ENCODE measurements around the gene ZBTB42. TPM values are rescaled to one million over a fixed set of nuclear protein-coding genes. Genes with fewer than 3 reads are reported as not detected.
"Not testable (repeated sequence)": the region's sequence is repeated elsewhere in the genome, so short reads cannot be mapped to it uniquely, and the experiment has no call there.

Gene ZBTB42
- polyA plus RNA-seq, 1 donor from 2014 or later, result 1.0 TPM

- H3K27me3 Mint-ChIP-seq, result no peaks in the 10 kb centered on the region
- H3K9me3 Mint-ChIP-seq, result no peaks in the 10 kb centered on the region
- H3K4me3 Mint-ChIP-seq, result peak overlapping the region in 2 of 4 donors; percentile 23 to 48
- no peaks in the 10 kb centered on the region for H3K36me3 Mint-ChIP-seq
- no peak overlapping the region for H3K27ac Mint-ChIP-seq
- H3K4me1 Mint-ChIP-seq, result peaks cover 10 to 17% (median 11%) of the 10 kb centered on the region in 3 donors
These were observed 2.5 kb downstream of the ZBTB42 start for GRCh38 chr14:104803280-104803911.

GRCh38 chr14:104803912-104804410, 3.1 kb downstream of the ZBTB42 start:
- Mint-ChIP-seq H3K36me3 (no peaks in the 10 kb centered on the region), H3K27me3 (no peaks in the 10 kb centered on the region)

GRCh38 chr14:104804481-104805325, 3.8 kb downstream of the ZBTB42 start:
- Mint-ChIP-seq H3K36me3 (no peaks in the 10 kb centered on the region), H3K27ac (peak overlapping the region in 1 of 3 donors; percentile 91), H3K4me3 (peak overlapping the region in 1 of 4 donors; percentile 48), H3K9me3 (no peaks in the 10 kb centered on the region), H3K27me3 (no peaks in the 10 kb centered on the region), H3K4me1 (peaks cover 3 to 8% (median 6%) of the 10 kb centered on the region in 3 donors)

More at GRCh38 chr14:104803912-104804410, 3.1 kb downstream of the ZBTB42 start:
- peak overlapping the region in 1 of 4 donors; percentile 48 for H3K4me3 Mint-ChIP-seq
- no peaks in the 10 kb centered on the region for H3K9me3 Mint-ChIP-seq
- H3K27ac Mint-ChIP-seq, result peak overlapping the region in 1 of 3 donors; percentile 91
- H3K4me1 Mint-ChIP-seq, result peaks cover 8 to 11% (median 11%) of the 10 kb centered on the region in 3 donors

GRCh38 chr14:104805326-104805678, 4.4 kb downstream of the ZBTB42 start:
- H3K4me1 Mint-ChIP-seq, result peaks cover 3 to 6% (median 5%) of the 10 kb centered on the region in 3 donors
- no peaks in the 10 kb centered on the region for H3K9me3 Mint-ChIP-seq
- no peak overlapping the region for H3K4me3 Mint-ChIP-seq
- H3K36me3 Mint-ChIP-seq, result no peaks in the 10 kb centered on the region
- H3K27ac Mint-ChIP-seq, result no peak overlapping the region
- no peaks in the 10 kb centered on the region for H3K27me3 Mint-ChIP-seq

GRCh38 chr14:104805941-104806624, 5.2 kb downstream of the ZBTB42 start:
- Mint-ChIP-seq H3K36me3 (no peaks in the 10 kb centered on the region), H3K4me1 (peaks cover 3 to 6% (median 5%) of the 10 kb centered on the region in 3 donors), H3K27ac (no peak overlapping the region), H3K27me3 (no peaks in the 10 kb centered on the region), H3K4me3 (peak overlapping the region in 1 of 4 donors; percentile 28), H3K9me3 (no peaks in the 10 kb centered on the region)

GRCh38 chr14:104806625-104807465, 5.9 kb downstream of the ZBTB42 start:
- H3K4me3 Mint-ChIP-seq, result no peak overlapping the region
- H3K4me1 Mint-ChIP-seq, result peaks cover 3 to 6% (median 3%) of the 10 kb centered on the region in 3 donors
- peak overlapping the region in 1 of 3 donors; percentile 27 for H3K27ac Mint-ChIP-seq
- no peaks in the 10 kb centered on the region for H3K36me3 Mint-ChIP-seq
- H3K27me3 Mint-ChIP-seq, result no peaks in the 10 kb centered on the region
- no peaks in the 10 kb centered on the region for H3K9me3 Mint-ChIP-seq

- no peak overlapping the region for H3K4me3 Mint-ChIP-seq
- no peaks in the 10 kb centered on the region for H3K27me3 Mint-ChIP-seq
- H3K27ac Mint-ChIP-seq, result no peak overlapping the region
- peaks cover 0 to 8% (median 5%) of the 10 kb centered on the region in 3 donors for H3K4me1 Mint-ChIP-seq
- H3K9me3 Mint-ChIP-seq, result no peaks in the 10 kb centered on the region
- H3K36me3 Mint-ChIP-seq, result no peaks in the 10 kb centered on the region
These were observed 7.6 kb downstream of the ZBTB42 start for GRCh38 chr14:104808456-104808855.

GRCh38 chr14:104810316-104810715, 9.4 kb downstream of the ZBTB42 start:
- H3K27ac Mint-ChIP-seq, result no peak overlapping the region
- H3K4me3 Mint-ChIP-seq, result no peak overlapping the region
- no peaks in the 10 kb centered on the region for H3K9me3 Mint-ChIP-seq
- H3K4me1 Mint-ChIP-seq, result peaks cover 4 to 14% (median 11%) of the 10 kb centered on the region in 3 donors
- no peaks in the 10 kb centered on the region for H3K27me3 Mint-ChIP-seq
- no peaks in the 10 kb centered on the region for H3K36me3 Mint-ChIP-seq

GRCh38 chr14:104813286-104813685, 12.4 kb downstream of the ZBTB42 start:
- peak overlapping the region in 1 of 4 donors; percentile 92 for H3K4me3 Mint-ChIP-seq
- H3K4me1 Mint-ChIP-seq, result peaks cover 7 to 17% (median 14%) of the 10 kb centered on the region in 3 donors
- peaks cover 2% of the 10 kb centered on the region for H3K36me3 Mint-ChIP-seq
- no peaks in the 10 kb centered on the region for H3K27me3 Mint-ChIP-seq
- H3K27ac Mint-ChIP-seq, result peak overlapping the region in 1 of 3 donors; percentile 94
- no peaks in the 10 kb centered on the region for H3K9me3 Mint-ChIP-seq

- Mint-ChIP-seq H3K4me3 (peak overlapping the region; percentile 92 to 97 (median 94)), H3K27ac (peak overlapping the region; percentile 94 to 95 (median 94)), H3K4me1 (peaks cover 7 to 17% (median 14%) of the 10 kb centered on the region in 3 donors)
- not testable (repeated sequence) for H3K9me3 Mint-ChIP-seq, H3K36me3 Mint-ChIP-seq, H3K27me3 Mint-ChIP-seq
These were observed 13.8 kb downstream of the ZBTB42 start for GRCh38 chr14:104814701-104815100.

- Mint-ChIP-seq H3K36me3 (peaks cover 2% of the 10 kb centered on the region), H3K4me3 (peak overlapping the region; percentile 92 to 97 (median 94)), H3K27ac (peak overlapping the region; percentile 94 to 95 (median 94)), H3K4me1 (peaks cover 7 to 17% (median 14%) of the 10 kb centered on the region in 3 donors), H3K27me3 (no peaks in the 10 kb centered on the region), H3K9me3 (no peaks in the 10 kb centered on the region)
These were observed 15.6 kb downstream of the ZBTB42 start for GRCh38 chr14:104816616-104816884.

GRCh38 chr14:104817930-104818713, 17.2 kb downstream of the ZBTB42 start:
- H3K27me3 Mint-ChIP-seq, result no peaks in the 10 kb centered on the region
- no peaks in the 10 kb centered on the region for H3K9me3 Mint-ChIP-seq
- peak overlapping the region in 2 of 3 donors; percentile 32 to 39 for H3K27ac Mint-ChIP-seq
- peak overlapping the region in 3 of 4 donors; percentile 12 to 48 (median 33) for H3K4me3 Mint-ChIP-seq
- H3K4me1 Mint-ChIP-seq, result peaks cover 7 to 17% (median 14%) of the 10 kb centered on the region in 3 donors
- peaks cover 3% of the 10 kb centered on the region for H3K36me3 Mint-ChIP-seq

GRCh38 chr14:104818714-104819161, 17.8 kb downstream of the ZBTB42 start:
- Mint-ChIP-seq H3K36me3 (peaks cover 3% of the 10 kb centered on the region), H3K27me3 (no peaks in the 10 kb centered on the region), H3K9me3 (no peaks in the 10 kb centered on the region), H3K4me1 (peaks cover 8 to 13% (median 8%) of the 10 kb centered on the region in 3 donors), H3K4me3 (peak overlapping the region in 1 of 4 donors; percentile 48), H3K27ac (peak overlapping the region in 1 of 3 donors; percentile 32)
